ENCODE results near the gene SPOP. TPM values are rescaled to one million over a fixed set of nuclear protein-coding genes. Genes with fewer than 3 reads are reported as not detected.

SPOP gene
- total RNA-seq, 1 experiment from 2014 or later: 58.0 TPM

Other genes with a start within 250 kb of the SPOP start
- gene NGFR, start 182.8 kb downstream of the SPOP start, total RNA-seq (2021; ENCODE audit: unreplicated experiment): 1.6 TPM
- gene NXPH3, start 102.2 kb downstream of the SPOP start, total RNA-seq (2021; ENCODE audit: unreplicated experiment): 0.57 TPM
- 84.6 TPM for gene SLC35B1, start 29.9 kb upstream of the SPOP start, total RNA-seq (2021; ENCODE audit: unreplicated experiment)
- gene FAM117A, start 86.0 kb upstream of the SPOP start, total RNA-seq (2021; ENCODE audit: unreplicated experiment): 8.0 TPM
- gene KAT7, start 110.6 kb upstream of the SPOP start, total RNA-seq (2021; ENCODE audit: unreplicated experiment): 69.0 TPM
- not detected for gene TAC4, start 170.0 kb upstream of the SPOP start, total RNA-seq (2021; ENCODE audit: unreplicated experiment)